ENCODE results near the gene HGS.

Gene HGS

GRCh38 chr17:81715872-81716673 is 32.3 kb downstream of the HGS start:
- H2AFZ ChIP-seq (ENCODE audit: low read depth, low read length): no peak overlapping the region
- H3K27me3 ChIP-seq (ENCODE audit: insufficient read depth, low read length): no peaks in the 10 kb centered on the region
- H3K4me1 ChIP-seq (ENCODE audit: insufficient read depth, low read length): peaks cover 27% of the 10 kb centered on the region
- H3K36me3 ChIP-seq (ENCODE audit: insufficient read depth, low read length): peaks cover 14% of the 10 kb centered on the region
- no peaks in the 10 kb centered on the region for H3K9me3 ChIP-seq (ENCODE audit: low read length)
- no peak overlapping the region for H3K4me3 ChIP-seq (ENCODE audit: low read length)

GRCh38 chr17:81716674-81716996 is 32.8 kb downstream of the HGS start:
- Histone ChIP-seq H2AFZ (ENCODE audit: low read depth, low read length) (no peak overlapping the region), H3K9me3 (ENCODE audit: low read length) (no peaks in the 10 kb centered on the region), H3K27me3 (ENCODE audit: insufficient read depth, low read length) (no peaks in the 10 kb centered on the region), H3K4me1 (ENCODE audit: insufficient read depth, low read length) (peaks cover 23% of the 10 kb centered on the region), H3K36me3 (ENCODE audit: insufficient read depth, low read length) (peaks cover 14% of the 10 kb centered on the region), H3K4me3 (ENCODE audit: low read length) (no peak overlapping the region)

GRCh38 chr17:81717049-81717765 is 33.4 kb downstream of the HGS start:
- peaks cover 22% of the 10 kb centered on the region for H3K4me1 ChIP-seq (ENCODE audit: insufficient read depth, low read length)
- H3K36me3 ChIP-seq (ENCODE audit: insufficient read depth, low read length): peaks cover 14% of the 10 kb centered on the region
- no peaks in the 10 kb centered on the region for H3K27me3 ChIP-seq (ENCODE audit: insufficient read depth, low read length)
- no peak overlapping the region for H3K4me3 ChIP-seq (ENCODE audit: low read length)
- no peak overlapping the region for H2AFZ ChIP-seq (ENCODE audit: low read depth, low read length)
- H3K9me3 ChIP-seq (ENCODE audit: low read length): no peaks in the 10 kb centered on the region

- Histone ChIP-seq H3K9me3 (ENCODE audit: low read length) (no peaks in the 10 kb centered on the region), H2AFZ (ENCODE audit: low read depth, low read length) (no peak overlapping the region), H3K36me3 (ENCODE audit: insufficient read depth, low read length) (peaks cover 14% of the 10 kb centered on the region), H3K4me3 (ENCODE audit: low read length) (no peak overlapping the region), H3K27me3 (ENCODE audit: insufficient read depth, low read length) (no peaks in the 10 kb centered on the region), H3K4me1 (ENCODE audit: insufficient read depth, low read length) (peaks cover 19% of the 10 kb centered on the region)
Measured at GRCh38 chr17:81717766-81718089, 33.9 kb downstream of the HGS start.

- Histone ChIP-seq H3K27me3 (ENCODE audit: insufficient read depth, low read length) (no peaks in the 10 kb centered on the region), H3K4me1 (ENCODE audit: insufficient read depth, low read length) (no peaks in the 10 kb centered on the region), H3K36me3 (ENCODE audit: insufficient read depth, low read length) (peaks cover 14% of the 10 kb centered on the region), H3K4me3 (ENCODE audit: low read length) (no peak overlapping the region), H2AFZ (ENCODE audit: low read depth, low read length) (no peak overlapping the region), H3K9me3 (ENCODE audit: low read length) (no peaks in the 10 kb centered on the region)
Measured at GRCh38 chr17:81719410-81720266, 35.8 kb downstream of the HGS start.

- H3K27me3 ChIP-seq (ENCODE audit: insufficient read depth, low read length): no peaks in the 10 kb centered on the region
- no peak overlapping the region for H2AFZ ChIP-seq (ENCODE audit: low read depth, low read length)
- no peak overlapping the region for H3K4me3 ChIP-seq (ENCODE audit: low read length)
- no peaks in the 10 kb centered on the region for H3K9me3 ChIP-seq (ENCODE audit: low read length)
- H3K36me3 ChIP-seq (ENCODE audit: insufficient read depth, low read length): peaks cover 10% of the 10 kb centered on the region
- no peaks in the 10 kb centered on the region for H3K4me1 ChIP-seq (ENCODE audit: insufficient read depth, low read length)
Measured at GRCh38 chr17:81720267-81721071, 36.7 kb downstream of the HGS start.

- peaks cover 10% of the 10 kb centered on the region for H3K36me3 ChIP-seq (ENCODE audit: insufficient read depth, low read length)
- H3K9me3 ChIP-seq (ENCODE audit: low read length): no peaks in the 10 kb centered on the region
- H3K4me3 ChIP-seq (ENCODE audit: low read length): no peak overlapping the region
- no peak overlapping the region for H2AFZ ChIP-seq (ENCODE audit: low read depth, low read length)
- H3K4me1 ChIP-seq (ENCODE audit: insufficient read depth, low read length): no peaks in the 10 kb centered on the region
- no peaks in the 10 kb centered on the region for H3K27me3 ChIP-seq (ENCODE audit: insufficient read depth, low read length)
Measured at GRCh38 chr17:81722184-81723120, 38.6 kb downstream of the HGS start.

- no peak overlapping the region for H3K4me3 ChIP-seq (ENCODE audit: low read length)
- peaks cover 3% of the 10 kb centered on the region for H3K36me3 ChIP-seq (ENCODE audit: insufficient read depth, low read length)
- H2AFZ ChIP-seq (ENCODE audit: low read depth, low read length): no peak overlapping the region
- no peaks in the 10 kb centered on the region for H3K27me3 ChIP-seq (ENCODE audit: insufficient read depth, low read length)
- H3K9me3 ChIP-seq (ENCODE audit: low read length): no peaks in the 10 kb centered on the region
- no peaks in the 10 kb centered on the region for H3K4me1 ChIP-seq (ENCODE audit: insufficient read depth, low read length)
Measured at GRCh38 chr17:81723651-81724209, 39.9 kb downstream of the HGS start.

GRCh38 chr17:81725439-81725838 is 41.6 kb downstream of the HGS start:
- Histone ChIP-seq H3K4me1 (ENCODE audit: insufficient read depth, low read length) (no peaks in the 10 kb centered on the region), H3K36me3 (ENCODE audit: insufficient read depth, low read length) (no peaks in the 10 kb centered on the region), H3K27me3 (ENCODE audit: insufficient read depth, low read length) (no peaks in the 10 kb centered on the region), H2AFZ (ENCODE audit: low read depth, low read length) (no peak overlapping the region), H3K4me3 (ENCODE audit: low read length) (no peak overlapping the region), H3K9me3 (ENCODE audit: low read length) (no peaks in the 10 kb centered on the region)

GRCh38 chr17:81726004-81726403 is 42.2 kb downstream of the HGS start:
- Histone ChIP-seq H2AFZ (ENCODE audit: low read depth, low read length) (no peak overlapping the region), H3K4me1 (ENCODE audit: insufficient read depth, low read length) (no peaks in the 10 kb centered on the region), H3K36me3 (ENCODE audit: insufficient read depth, low read length) (no peaks in the 10 kb centered on the region)

GRCh38 chr17:81727324-81728031 is 43.7 kb downstream of the HGS start:
- no peak overlapping the region for H2AFZ ChIP-seq (ENCODE audit: low read depth, low read length)
- H3K4me3 ChIP-seq (ENCODE audit: low read length): no peak overlapping the region
- peaks cover 6% of the 10 kb centered on the region for H3K4me1 ChIP-seq (ENCODE audit: insufficient read depth, low read length)
- H3K27me3 ChIP-seq (ENCODE audit: insufficient read depth, low read length): peaks cover 5% of the 10 kb centered on the region
- no peaks in the 10 kb centered on the region for H3K36me3 ChIP-seq (ENCODE audit: insufficient read depth, low read length)
- H3K9me3 ChIP-seq (ENCODE audit: low read length): no peaks in the 10 kb centered on the region

More at GRCh38 chr17:81726004-81726403, 42.2 kb downstream of the HGS start:
- no peak overlapping the region for H3K4me3 ChIP-seq (ENCODE audit: low read length)
- no peaks in the 10 kb centered on the region for H3K27me3 ChIP-seq (ENCODE audit: insufficient read depth, low read length)
- H3K9me3 ChIP-seq (ENCODE audit: low read length): no peaks in the 10 kb centered on the region
